ENCODE results near the gene CREBBP.

CREBBP gene

GRCh38 chr16:3736116-3736515 is 144.4 kb downstream of the CREBBP start:
- H3K36me3 Mint-ChIP-seq, result peaks cover 16% of the 10 kb centered on the region
- no peak overlapping the region for H3K27ac Mint-ChIP-seq
- no peaks in the 10 kb centered on the region for H3K27me3 Mint-ChIP-seq
- no peak overlapping the region for H3K4me3 Mint-ChIP-seq
- no peaks in the 10 kb centered on the region for H3K9me3 Mint-ChIP-seq
- no peaks in the 10 kb centered on the region for H3K4me1 Mint-ChIP-seq

- Mint-ChIP-seq H3K27me3 (no peaks in the 10 kb centered on the region), H3K27ac (no peak overlapping the region), H3K4me3 (no peak overlapping the region), H3K9me3 (no peaks in the 10 kb centered on the region), H3K4me1 (no peaks in the 10 kb centered on the region), H3K36me3 (peaks cover 16% of the 10 kb centered on the region)
These were observed 145.0 kb downstream of the CREBBP start for GRCh38 chr16:3735541-3735940.

GRCh38 chr16:3734758-3735221 is 145.7 kb downstream of the CREBBP start:
- Mint-ChIP-seq H3K27ac (peak overlapping the region; percentile 51), H3K4me3 (no peak overlapping the region), H3K4me1 (no peaks in the 10 kb centered on the region), H3K27me3 (no peaks in the 10 kb centered on the region), H3K9me3 (no peaks in the 10 kb centered on the region), H3K36me3 (peaks cover 19% of the 10 kb centered on the region)

- H3K27me3 Mint-ChIP-seq, result no peaks in the 10 kb centered on the region
- no peak overlapping the region for H3K4me3 Mint-ChIP-seq
- no peaks in the 10 kb centered on the region for H3K9me3 Mint-ChIP-seq
- H3K4me1 Mint-ChIP-seq, result no peaks in the 10 kb centered on the region
- H3K27ac Mint-ChIP-seq, result no peak overlapping the region
- peaks cover 17% of the 10 kb centered on the region for H3K36me3 Mint-ChIP-seq
These were observed 146.3 kb downstream of the CREBBP start for GRCh38 chr16:3734084-3734757.

- Mint-ChIP-seq H3K4me3 (no peak overlapping the region), H3K27ac (no peak overlapping the region), H3K4me1 (no peaks in the 10 kb centered on the region), H3K27me3 (no peaks in the 10 kb centered on the region), H3K9me3 (no peaks in the 10 kb centered on the region), H3K36me3 (peaks cover 14% of the 10 kb centered on the region)
These were observed 148.3 kb downstream of the CREBBP start for GRCh38 chr16:3732171-3732570.

GRCh38 chr16:3731126-3731935 is 149.2 kb downstream of the CREBBP start:
- Mint-ChIP-seq H3K36me3 (peaks cover 14% of the 10 kb centered on the region), H3K4me1 (no peaks in the 10 kb centered on the region), H3K27ac (peak overlapping the region; percentile 41), H3K27me3 (no peaks in the 10 kb centered on the region), H3K4me3 (no peak overlapping the region), H3K9me3 (no peaks in the 10 kb centered on the region)

GRCh38 chr16:3730161-3731125 is 150.1 kb downstream of the CREBBP start:
- Mint-ChIP-seq H3K27ac (no peak overlapping the region), H3K36me3 (peaks cover 11% of the 10 kb centered on the region), H3K9me3 (no peaks in the 10 kb centered on the region), H3K4me1 (no peaks in the 10 kb centered on the region), H3K27me3 (no peaks in the 10 kb centered on the region), H3K4me3 (no peak overlapping the region)

- H3K4me1 Mint-ChIP-seq, result no peaks in the 10 kb centered on the region
- no peaks in the 10 kb centered on the region for H3K9me3 Mint-ChIP-seq
- no peaks in the 10 kb centered on the region for H3K27me3 Mint-ChIP-seq
- H3K4me3 Mint-ChIP-seq, result no peak overlapping the region
- H3K27ac Mint-ChIP-seq, result peak overlapping the region; percentile 51
- peaks cover 11% of the 10 kb centered on the region for H3K36me3 Mint-ChIP-seq
These were observed 151.1 kb downstream of the CREBBP start for GRCh38 chr16:3729161-3730112.

- H3K4me1 Mint-ChIP-seq, result no peaks in the 10 kb centered on the region
- H3K36me3 Mint-ChIP-seq, result peaks cover 9% of the 10 kb centered on the region
These were observed 151.9 kb downstream of the CREBBP start for GRCh38 chr16:3728424-3729160.

GRCh38 chr16:3727806-3728381 is 152.6 kb downstream of the CREBBP start:
- H3K27me3 Mint-ChIP-seq, result no peaks in the 10 kb centered on the region
- peak overlapping the region; percentile 74 for H3K27ac Mint-ChIP-seq
- no peak overlapping the region for H3K4me3 Mint-ChIP-seq
- H3K9me3 Mint-ChIP-seq, result no peaks in the 10 kb centered on the region
- H3K36me3 Mint-ChIP-seq, result peaks cover 9% of the 10 kb centered on the region
- no peaks in the 10 kb centered on the region for H3K4me1 Mint-ChIP-seq

More at GRCh38 chr16:3728424-3729160, 151.9 kb downstream of the CREBBP start:
- no peak overlapping the region for H3K4me3 Mint-ChIP-seq
- peak overlapping the region; percentile 74 for H3K27ac Mint-ChIP-seq
- no peaks in the 10 kb centered on the region for H3K27me3 Mint-ChIP-seq
- no peaks in the 10 kb centered on the region for H3K9me3 Mint-ChIP-seq

- Mint-ChIP-seq H3K4me3 (no peak overlapping the region), H3K4me1 (no peaks in the 10 kb centered on the region), H3K27me3 (no peaks in the 10 kb centered on the region), H3K36me3 (peaks cover 5% of the 10 kb centered on the region), H3K9me3 (no peaks in the 10 kb centered on the region), H3K27ac (no peak overlapping the region)
These were observed 154.4 kb downstream of the CREBBP start for GRCh38 chr16:3726021-3726687.

- H3K36me3 Mint-ChIP-seq, result peaks cover 2% of the 10 kb centered on the region
- peak overlapping the region; percentile 55 for H3K27ac Mint-ChIP-seq
- H3K4me3 Mint-ChIP-seq, result no peak overlapping the region
- no peaks in the 10 kb centered on the region for H3K4me1 Mint-ChIP-seq
- no peaks in the 10 kb centered on the region for H3K27me3 Mint-ChIP-seq
- no peaks in the 10 kb centered on the region for H3K9me3 Mint-ChIP-seq
These were observed 155.2 kb downstream of the CREBBP start for GRCh38 chr16:3725276-3725675.

- Mint-ChIP-seq H3K36me3 (no peaks in the 10 kb centered on the region), H3K27me3 (no peaks in the 10 kb centered on the region), H3K4me3 (no peak overlapping the region), H3K27ac (no peak overlapping the region), H3K9me3 (no peaks in the 10 kb centered on the region), H3K4me1 (peaks cover 5% of the 10 kb centered on the region)
These were observed 158.0 kb downstream of the CREBBP start for GRCh38 chr16:3722508-3722907.

Data from activated naive CD4-positive, alpha-beta T cell treated with anti-CD3 and anti-CD28 coated beads, Interleukin-2, amount 50 U/mL, for 24 hours (primary cell).